ENCODE measurements around the gene FAM219B.
"Not testable (repeated sequence)": the region's sequence is repeated elsewhere in the genome, so short reads cannot be mapped to it uniquely, and the experiment has no call there.

The FAM219B gene

DNA sequence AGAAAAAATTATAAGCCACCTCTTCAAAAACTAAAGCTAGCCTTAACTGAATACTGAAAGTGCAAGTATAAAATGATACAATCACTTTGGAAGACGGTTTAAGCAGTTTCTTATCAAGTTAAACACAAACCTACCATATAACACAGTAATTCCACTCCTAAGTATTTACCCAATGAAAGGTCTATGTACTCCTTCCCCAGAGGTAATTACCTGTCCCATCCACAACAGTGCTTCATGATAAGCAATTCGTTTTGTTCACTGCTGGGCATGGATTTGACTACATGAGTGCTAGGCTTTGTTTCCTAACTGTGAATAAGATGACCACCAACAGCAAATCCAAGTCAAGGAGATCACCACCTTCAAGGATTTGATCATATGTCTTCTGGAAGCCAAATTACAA is 26.9 kb upstream of the FAM219B start:
- WGBS, 2 experiments, result 89 to 90% methylated on average over 2 of the region's 2 CpGs
- no peak overlapping the region for H3K4me3 ChIP-seq (ENCODE audit: insufficient read depth, low read depth, low read length)
- H3K4me1 ChIP-seq (ENCODE audit: control insufficient read depth, insufficient read depth, low read length), result no peaks in the 10 kb centered on the region
- H3K9me3 ChIP-seq (ENCODE audit: control insufficient read depth, low read length), result no peaks in the 10 kb centered on the region
- H3K36me3 ChIP-seq (ENCODE audit: control insufficient read depth, insufficient read depth, low read length), result peaks cover 4% of the 10 kb centered on the region
- no peak overlapping the region for H3K27ac ChIP-seq (ENCODE audit: insufficient read depth, low read depth, low read length, poor library complexity, severe bottlenecking)
- no peaks in the 10 kb centered on the region for H3K27me3 ChIP-seq (ENCODE audit: control insufficient read depth, insufficient read depth, low read length, poor library complexity, severe bottlenecking)

DNA sequence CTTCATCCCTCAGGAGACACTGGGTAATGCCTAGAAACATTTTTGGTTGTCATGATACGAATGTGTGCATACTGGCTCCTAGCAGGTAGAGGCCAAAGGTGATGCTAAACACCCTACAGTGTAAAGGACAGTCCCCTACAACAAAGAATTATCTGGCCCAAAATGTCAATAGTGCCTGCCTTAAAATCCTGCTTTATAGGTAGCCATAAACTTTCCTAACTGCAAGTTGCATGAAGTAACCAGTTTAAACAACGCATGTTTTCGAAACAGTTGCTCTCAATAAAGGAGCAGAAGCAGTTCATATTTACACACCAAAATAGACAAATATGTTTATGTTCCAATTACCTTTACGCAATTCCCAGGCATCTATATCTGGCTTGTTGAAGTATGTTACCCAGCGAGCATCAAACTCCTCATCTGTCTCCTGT is 22.1 kb upstream of the FAM219B start:
- WGBS, 2 experiments, result 95 to 96% methylated on average over 5 of the region's 5 CpGs
- Histone ChIP-seq H3K27ac (ENCODE audit: insufficient read depth, low read depth, low read length, poor library complexity, severe bottlenecking) (no peak overlapping the region), H3K27me3 (ENCODE audit: control insufficient read depth, insufficient read depth, low read length, poor library complexity, severe bottlenecking) (no peaks in the 10 kb centered on the region), H3K4me1 (ENCODE audit: control insufficient read depth, insufficient read depth, low read length) (no peaks in the 10 kb centered on the region), H3K36me3 (ENCODE audit: control insufficient read depth, insufficient read depth, low read length) (peaks cover 4% of the 10 kb centered on the region), H3K9me3 (ENCODE audit: control insufficient read depth, low read length) (no peaks in the 10 kb centered on the region), H3K4me3 (ENCODE audit: insufficient read depth, low read depth, low read length) (no peak overlapping the region)

DNA sequence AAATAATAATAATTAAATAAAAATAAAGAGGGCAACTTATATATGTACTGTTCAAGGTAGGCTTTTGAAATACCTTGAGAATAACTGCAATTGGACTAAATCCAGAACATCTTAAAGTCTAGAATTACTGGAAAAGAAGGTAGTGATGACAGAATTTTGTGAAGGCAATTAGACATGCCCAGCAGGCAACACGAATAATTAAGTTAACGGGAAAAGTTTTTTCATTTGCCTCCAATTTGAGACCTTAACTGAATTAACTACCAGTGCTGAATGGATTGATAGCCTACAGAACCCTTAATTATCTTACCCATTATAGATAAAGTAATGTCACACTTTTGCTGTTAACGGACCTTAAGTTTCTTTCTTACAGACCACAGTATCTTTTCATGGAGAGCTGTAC is 17.9 kb upstream of the FAM219B start:
- no peaks in the 10 kb centered on the region for H3K27me3 ChIP-seq (ENCODE audit: control insufficient read depth, insufficient read depth, low read length, poor library complexity, severe bottlenecking)
- H3K4me3 ChIP-seq (ENCODE audit: insufficient read depth, low read depth, low read length), result no peak overlapping the region
- WGBS, 2 experiments, result 100% methylated on average over 3 of the region's 3 CpGs
- no peaks in the 10 kb centered on the region for H3K9me3 ChIP-seq (ENCODE audit: control insufficient read depth, low read length)
- no peaks in the 10 kb centered on the region for H3K4me1 ChIP-seq (ENCODE audit: control insufficient read depth, insufficient read depth, low read length)
- H3K36me3 ChIP-seq (ENCODE audit: control insufficient read depth, insufficient read depth, low read length), result peaks cover 23% of the 10 kb centered on the region
- H3K27ac ChIP-seq (ENCODE audit: insufficient read depth, low read depth, low read length, poor library complexity, severe bottlenecking), result no peak overlapping the region

DNA sequence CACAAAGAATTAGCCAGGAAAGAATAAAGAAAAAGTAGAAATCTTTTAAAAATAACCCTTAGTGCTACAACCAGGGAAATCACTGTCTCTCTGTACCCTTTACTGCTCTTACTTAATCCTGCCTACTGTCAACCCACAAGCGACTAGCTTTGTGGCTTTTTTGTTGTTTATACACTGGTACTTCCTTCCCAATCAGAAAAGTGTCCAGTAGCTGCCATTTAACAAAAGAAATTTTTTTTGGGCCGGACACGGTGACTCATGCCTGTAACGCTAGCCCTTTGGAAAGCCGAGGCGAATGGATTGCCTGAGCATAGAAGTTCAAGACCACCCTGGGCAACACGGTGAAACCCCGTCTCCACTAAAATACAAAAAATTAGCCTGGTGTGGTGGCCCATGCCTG is 13.8 kb upstream of the FAM219B start:
- peaks cover 42% of the 10 kb centered on the region for H3K36me3 ChIP-seq (ENCODE audit: control insufficient read depth, insufficient read depth, low read length)
- no peaks in the 10 kb centered on the region for H3K27me3 ChIP-seq (ENCODE audit: control insufficient read depth, insufficient read depth, low read length, poor library complexity, severe bottlenecking)
- H3K27ac ChIP-seq (ENCODE audit: insufficient read depth, low read depth, low read length, poor library complexity, severe bottlenecking), result no peak overlapping the region
- H3K9me3 ChIP-seq (ENCODE audit: control insufficient read depth, low read length), result no peaks in the 10 kb centered on the region
- no peaks in the 10 kb centered on the region for H3K4me1 ChIP-seq (ENCODE audit: control insufficient read depth, insufficient read depth, low read length)
- H3K4me3 ChIP-seq (ENCODE audit: insufficient read depth, low read depth, low read length), result no peak overlapping the region
- WGBS, 2 experiments, result 94 to 96% methylated on average over 8 of the region's 8 CpGs

DNA sequence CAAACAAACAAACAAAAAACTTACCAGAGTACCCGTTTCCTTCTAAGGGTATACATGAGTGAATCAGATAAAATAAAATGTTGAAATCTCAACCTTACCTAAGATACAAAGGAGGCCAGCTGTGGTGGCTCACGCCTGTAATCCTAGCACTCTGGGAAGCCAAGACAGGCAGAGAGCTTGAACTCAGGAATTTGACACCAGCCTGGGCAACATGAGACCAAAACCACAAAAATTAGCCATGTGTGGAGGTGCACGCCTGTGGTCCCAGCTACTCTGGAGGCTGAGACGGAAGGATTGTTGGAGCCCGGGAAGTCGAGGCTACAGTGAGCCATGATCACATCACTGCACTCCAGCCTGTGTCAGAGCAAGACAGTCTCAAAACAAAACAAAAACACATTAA is 11.0 kb upstream of the FAM219B start:
- Histone ChIP-seq H3K27me3 (ENCODE audit: control insufficient read depth, insufficient read depth, low read length, poor library complexity, severe bottlenecking) (no peaks in the 10 kb centered on the region), H3K27ac (ENCODE audit: insufficient read depth, low read depth, low read length, poor library complexity, severe bottlenecking) (no peak overlapping the region), H3K4me3 (ENCODE audit: insufficient read depth, low read depth, low read length) (no peak overlapping the region), H3K4me1 (ENCODE audit: control insufficient read depth, insufficient read depth, low read length) (no peaks in the 10 kb centered on the region), H3K36me3 (ENCODE audit: control insufficient read depth, insufficient read depth, low read length) (peaks cover 39% of the 10 kb centered on the region), H3K9me3 (ENCODE audit: control insufficient read depth, low read length) (no peaks in the 10 kb centered on the region)
- 92 to 97% methylated on average over 5 to 6 of the region's 6 CpGs for WGBS, 2 experiments

DNA sequence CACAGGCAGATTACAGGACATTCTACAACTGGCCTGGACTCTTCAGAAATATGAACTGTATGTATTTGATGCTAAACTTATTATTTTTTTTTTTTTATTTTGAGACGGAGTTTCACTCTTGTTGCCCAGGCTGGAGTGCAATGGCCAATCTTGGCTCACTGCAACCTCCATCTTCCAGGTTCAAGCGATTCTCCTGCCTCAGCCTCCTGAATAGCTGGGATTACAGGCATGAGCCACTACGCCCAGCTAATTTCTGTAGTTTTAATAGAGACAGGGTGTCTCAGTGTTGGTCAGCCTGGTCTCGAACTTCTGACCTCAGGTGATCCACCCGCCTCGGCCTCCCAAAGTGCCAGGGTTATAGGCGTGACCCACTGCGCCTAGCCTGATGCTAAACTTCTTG is 7.1 kb upstream of the FAM219B start:
- not testable (repeated sequence) for H3K9me3 ChIP-seq (ENCODE audit: control insufficient read depth, low read length); H3K4me1 ChIP-seq (ENCODE audit: control insufficient read depth, insufficient read depth, low read length); H3K27me3 ChIP-seq (ENCODE audit: control insufficient read depth, insufficient read depth, low read length, poor library complexity, severe bottlenecking); H3K27ac ChIP-seq (ENCODE audit: insufficient read depth, low read depth, low read length, poor library complexity, severe bottlenecking); H3K4me3 ChIP-seq (ENCODE audit: insufficient read depth, low read depth, low read length)
- peaks cover 33% of the 10 kb centered on the region for H3K36me3 ChIP-seq (ENCODE audit: control insufficient read depth, insufficient read depth, low read length)
- 95 to 96% methylated on average over 8 of the region's 8 CpGs for WGBS, 2 experiments

DNA sequence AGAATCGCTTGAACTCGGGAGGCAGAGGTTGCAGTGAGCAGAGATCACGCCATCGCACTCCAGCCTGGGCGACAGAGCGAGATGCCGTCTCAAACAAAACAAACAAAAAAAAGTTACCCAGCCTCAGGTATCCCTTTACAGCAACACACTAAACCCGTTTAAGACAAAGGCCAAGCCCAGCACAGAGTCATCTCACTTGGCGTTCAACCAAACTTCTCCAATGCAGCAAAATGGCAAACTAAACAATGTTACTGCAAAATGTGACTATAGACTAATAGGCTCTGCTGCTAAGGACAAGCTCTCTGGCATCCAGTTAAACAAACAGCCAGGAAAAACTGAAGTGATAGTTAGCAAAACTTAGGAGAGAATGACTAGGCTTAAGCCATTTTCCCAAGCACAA is 6.4 kb upstream of the FAM219B start:
- no peaks in the 10 kb centered on the region for H3K4me1 ChIP-seq (ENCODE audit: control insufficient read depth, insufficient read depth, low read length)
- H3K27ac ChIP-seq (ENCODE audit: insufficient read depth, low read depth, low read length, poor library complexity, severe bottlenecking), result no peak overlapping the region
- H3K36me3 ChIP-seq (ENCODE audit: control insufficient read depth, insufficient read depth, low read length), result peaks cover 29% of the 10 kb centered on the region
- WGBS, 2 experiments, result 95 to 96% methylated on average over 9 of the region's 9 CpGs
- no peaks in the 10 kb centered on the region for H3K27me3 ChIP-seq (ENCODE audit: control insufficient read depth, insufficient read depth, low read length, poor library complexity, severe bottlenecking)
- H3K9me3 ChIP-seq (ENCODE audit: control insufficient read depth, low read length), result no peaks in the 10 kb centered on the region
- H3K4me3 ChIP-seq (ENCODE audit: insufficient read depth, low read depth, low read length), result no peak overlapping the region

DNA sequence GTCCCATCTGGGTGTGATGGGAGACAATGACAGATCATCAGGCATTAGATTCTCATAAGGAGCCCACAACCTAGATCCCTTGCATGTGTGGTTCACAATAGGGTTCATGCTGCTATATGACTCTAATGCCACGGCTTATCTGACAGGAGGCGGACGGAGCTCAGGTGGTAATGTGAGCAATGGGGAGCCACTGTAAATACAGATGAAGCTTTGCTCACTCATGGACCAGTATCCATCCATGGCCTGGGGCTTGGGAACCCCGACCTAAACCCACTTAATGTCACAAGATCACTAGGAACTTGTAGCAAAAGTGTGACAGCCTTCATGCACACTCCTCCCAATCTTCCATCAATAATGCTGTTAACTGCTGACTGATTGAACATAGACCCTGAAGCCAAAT is 2.0 kb upstream of the FAM219B start:
- H3K36me3 ChIP-seq (ENCODE audit: control insufficient read depth, insufficient read depth, low read length), result peaks cover 20% of the 10 kb centered on the region
- H3K4me3 ChIP-seq (ENCODE audit: insufficient read depth, low read depth, low read length), result no peak overlapping the region
- 95 to 96% methylated on average over 4 of the region's 4 CpGs for WGBS, 2 experiments
- no peaks in the 10 kb centered on the region for H3K4me1 ChIP-seq (ENCODE audit: control insufficient read depth, insufficient read depth, low read length)
- H3K9me3 ChIP-seq (ENCODE audit: control insufficient read depth, low read length), result no peaks in the 10 kb centered on the region
- no peak overlapping the region for H3K27ac ChIP-seq (ENCODE audit: insufficient read depth, low read depth, low read length, poor library complexity, severe bottlenecking)
- H3K27me3 ChIP-seq (ENCODE audit: control insufficient read depth, insufficient read depth, low read length, poor library complexity, severe bottlenecking), result no peaks in the 10 kb centered on the region

DNA sequence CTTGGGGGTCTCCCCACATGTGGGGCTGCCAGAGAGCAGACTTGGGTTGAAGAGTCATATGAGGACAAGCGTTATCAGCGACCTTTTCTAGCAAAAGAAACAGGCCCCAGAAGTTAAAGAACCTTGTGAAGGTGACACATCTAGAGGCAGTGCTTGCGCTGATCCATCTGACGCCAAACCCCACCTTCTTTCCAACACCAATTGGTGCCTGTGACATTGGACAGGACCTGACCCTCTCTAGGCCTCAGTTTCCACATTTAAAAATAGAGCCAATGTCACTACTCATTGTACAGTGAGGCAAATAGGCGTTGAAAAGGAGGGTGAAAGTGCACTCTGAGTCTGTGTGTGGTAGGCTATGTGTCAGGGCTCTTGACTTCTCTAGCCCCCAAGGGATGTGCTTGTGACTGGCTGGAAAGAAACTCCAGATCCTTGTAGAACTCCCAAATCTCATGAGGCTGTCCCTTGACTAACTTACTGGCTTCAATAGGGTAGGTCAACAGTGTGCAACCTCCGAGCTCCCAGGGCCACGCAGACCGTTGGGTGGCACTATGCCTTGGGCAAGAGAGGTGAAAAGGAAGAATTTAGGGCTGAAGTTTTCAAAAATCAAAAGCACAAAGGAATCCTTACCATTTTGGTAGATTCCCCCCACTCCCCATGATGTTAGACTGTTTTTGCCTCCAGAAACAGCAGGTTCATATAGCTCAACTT is 666 bp upstream of the FAM219B start:
- Histone ChIP-seq H3K9me3 (ENCODE audit: control insufficient read depth, low read length) (no peaks in the 10 kb centered on the region), H3K27ac (ENCODE audit: insufficient read depth, low read depth, low read length, poor library complexity, severe bottlenecking) (no peak overlapping the region), H3K4me1 (ENCODE audit: control insufficient read depth, insufficient read depth, low read length) (no peaks in the 10 kb centered on the region), H3K27me3 (ENCODE audit: control insufficient read depth, insufficient read depth, low read length, poor library complexity, severe bottlenecking) (no peaks in the 10 kb centered on the region), H3K36me3 (ENCODE audit: control insufficient read depth, insufficient read depth, low read length) (peaks cover 22% of the 10 kb centered on the region), H3K4me3 (ENCODE audit: insufficient read depth, low read depth, low read length) (peak overlapping the region; percentile 97)
- WGBS, 2 experiments, result 49 to 57% methylated on average over 8 of the region's 8 CpGs

DNA sequence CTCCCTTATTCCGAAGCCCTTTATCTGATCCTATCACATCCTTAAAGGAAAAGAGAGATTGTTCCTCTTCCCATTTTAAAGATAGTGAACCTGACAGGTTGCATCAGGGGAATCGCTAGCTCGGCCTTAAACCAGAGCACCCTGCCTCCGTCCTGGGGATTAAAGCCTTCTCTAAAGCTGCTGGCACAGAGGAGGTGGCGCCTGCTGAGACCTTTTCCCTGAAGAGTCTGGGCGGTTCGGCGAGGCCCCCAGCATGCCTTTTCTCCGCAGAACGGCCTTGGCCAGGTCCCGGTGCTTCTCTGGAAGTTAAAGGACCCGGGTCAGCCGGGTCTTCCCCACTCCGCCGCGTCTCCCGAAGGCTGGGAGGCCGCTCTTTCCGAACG is 593 bp downstream of the FAM219B start:
- WGBS, 2 experiments, result 0% methylated on average over 20 of the region's 20 CpGs
- Histone ChIP-seq H3K36me3 (ENCODE audit: control insufficient read depth, insufficient read depth, low read length) (peaks cover 13% of the 10 kb centered on the region), H3K27me3 (ENCODE audit: control insufficient read depth, insufficient read depth, low read length, poor library complexity, severe bottlenecking) (no peaks in the 10 kb centered on the region)

More for the DNA sequence above, 593 bp downstream of the FAM219B start:
- Histone ChIP-seq H3K9me3 (ENCODE audit: control insufficient read depth, low read length) (no peaks in the 10 kb centered on the region), H3K4me1 (ENCODE audit: control insufficient read depth, insufficient read depth, low read length) (no peaks in the 10 kb centered on the region), H3K27ac (ENCODE audit: insufficient read depth, low read depth, low read length, poor library complexity, severe bottlenecking) (peak overlapping the region; percentile 84), H3K4me3 (ENCODE audit: insufficient read depth, low read depth, low read length) (peak overlapping the region; percentile 97)

Data from ectodermal cell (in vitro differentiated cells).